ENCODE data around the gene TRIM71.
"Not testable (repeated sequence)": the region's sequence is repeated elsewhere in the genome, so short reads cannot be mapped to it uniquely, and the experiment has no call there.

The TRIM71 gene

GRCh38 chr3:32940726-32941125, 122.9 kb downstream of the TRIM71 start:
- Histone ChIP-seq H3K36me3 (ENCODE audit: control insufficient read depth, insufficient read depth, low read length) (no peaks in the 10 kb centered on the region), H3K4me1 (ENCODE audit: control insufficient read depth, insufficient read depth, low read length) (no peaks in the 10 kb centered on the region), H3K9ac (ENCODE audit: low read length) (no peak overlapping the region), H3K4me3 (ENCODE audit: low read length) (no peak overlapping the region), H3K9me3 (ENCODE audit: control insufficient read depth, low read length) (no peaks in the 10 kb centered on the region), H3K27me3 (ENCODE audit: control insufficient read depth, insufficient read depth, low read length) (no peaks in the 10 kb centered on the region)

- H3K9me3 ChIP-seq (ENCODE audit: control insufficient read depth, low read length): no peaks in the 10 kb centered on the region
- no peak overlapping the region for H3K9ac ChIP-seq (ENCODE audit: low read length)
- H3K4me1 ChIP-seq (ENCODE audit: control insufficient read depth, insufficient read depth, low read length): no peaks in the 10 kb centered on the region
- H3K4me3 ChIP-seq (ENCODE audit: low read length): no peak overlapping the region
- no peaks in the 10 kb centered on the region for H3K36me3 ChIP-seq (ENCODE audit: control insufficient read depth, insufficient read depth, low read length)
- no peaks in the 10 kb centered on the region for H3K27me3 ChIP-seq (ENCODE audit: control insufficient read depth, insufficient read depth, low read length)
Observed at GRCh38 chr3:32945136-32945535, 127.3 kb downstream of the TRIM71 start.

GRCh38 chr3:32945598-32945997, 127.8 kb downstream of the TRIM71 start:
- not testable (repeated sequence) for H3K4me3 ChIP-seq (ENCODE audit: low read length)

GRCh38 chr3:32946973-32947788, 129.4 kb downstream of the TRIM71 start:
- H3K4me3 ChIP-seq (ENCODE audit: low read length): no peak overlapping the region

More at GRCh38 chr3:32945598-32945997, 127.8 kb downstream of the TRIM71 start:
- not testable (repeated sequence) for H3K27me3 ChIP-seq (ENCODE audit: control insufficient read depth, insufficient read depth, low read length); H3K9ac ChIP-seq (ENCODE audit: low read length); H3K9me3 ChIP-seq (ENCODE audit: control insufficient read depth, low read length); H3K36me3 ChIP-seq (ENCODE audit: control insufficient read depth, insufficient read depth, low read length); H3K4me1 ChIP-seq (ENCODE audit: control insufficient read depth, insufficient read depth, low read length)

More at GRCh38 chr3:32946973-32947788, 129.4 kb downstream of the TRIM71 start:
- Histone ChIP-seq H3K9ac (ENCODE audit: low read length) (no peak overlapping the region), H3K36me3 (ENCODE audit: control insufficient read depth, insufficient read depth, low read length) (no peaks in the 10 kb centered on the region), H3K4me1 (ENCODE audit: control insufficient read depth, insufficient read depth, low read length) (no peaks in the 10 kb centered on the region), H3K27me3 (ENCODE audit: control insufficient read depth, insufficient read depth, low read length) (no peaks in the 10 kb centered on the region), H3K9me3 (ENCODE audit: control insufficient read depth, low read length) (no peaks in the 10 kb centered on the region)

Measured in mucosa of stomach (tissue), 1 donor.